GM19328 (cell line): Measurements from ENCODE around the gene KRT37.

Source experiments
- ATAC-seq: cut with Tn5 transposase; IDR thresholded peaks from one replicate; pipeline ENCODE4 v1.9.1; 2021; ENCODE audit warnings: mild to moderate bottlenecking, moderate library complexity; ENCODE audit not compliant: unreplicated experiment

KRT37 gene

GRCh38 chr17:41377546-41377945 lies 46.8 kb downstream of the KRT37 start:
- no peak for ATAC-seq
